Gastroesophageal sphincter (tissue), 3 donors: Measurements from ENCODE around the gene IL31RA.

Source experiments
- POLR2A ChIP-seq, 2 donors: fragments of 450-650 bp; IDR thresholded peaks; one replicate each; pipeline ENCODE4 v1.6.1; 2017; ENCODE audit warnings: antibody characterized with exemption in 2 of 2, mild to moderate bottlenecking in 2 of 2, moderate library complexity in 1 of 2
- TF ChIP-seq, protein P1 (sequence below), 4 experiments: fragments of 200-600 bp in 2 of 4; fragments of 450-650 bp in 2 of 4; sonication (generic) in 1 of 4; IDR thresholded peaks; one replicate each; pipeline ENCODE4 v1.5.1; 2017 to 2019; ENCODE audit warnings: antibody characterized with exemption in 4 of 4, mild to moderate bottlenecking in 2 of 4, moderate library complexity in 2 of 4

DNA sequence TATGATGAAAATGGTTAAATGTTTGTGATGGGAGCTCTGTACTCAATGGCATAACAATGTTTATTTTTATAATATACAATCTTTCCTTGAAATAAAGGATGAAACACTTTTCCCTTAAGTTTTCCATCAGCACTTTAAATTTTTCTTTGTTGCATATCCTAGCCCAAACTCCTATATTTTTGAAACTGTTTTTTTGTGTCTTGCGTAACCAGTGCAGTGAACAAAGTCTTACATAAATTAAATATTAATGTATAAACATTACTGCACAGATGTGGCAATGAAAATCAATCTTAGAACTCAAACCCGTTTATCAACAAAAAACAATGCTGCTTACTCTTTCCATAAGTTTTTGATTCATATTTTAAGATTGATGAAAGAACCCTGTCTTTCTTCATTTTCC lies 34.1 kb upstream of the IL31RA start:
- TF ChIP-seq POLR2A (IDR thresholded peaks at IDR 0.05) = no peak
- TF ChIP-seq, protein P1, sequence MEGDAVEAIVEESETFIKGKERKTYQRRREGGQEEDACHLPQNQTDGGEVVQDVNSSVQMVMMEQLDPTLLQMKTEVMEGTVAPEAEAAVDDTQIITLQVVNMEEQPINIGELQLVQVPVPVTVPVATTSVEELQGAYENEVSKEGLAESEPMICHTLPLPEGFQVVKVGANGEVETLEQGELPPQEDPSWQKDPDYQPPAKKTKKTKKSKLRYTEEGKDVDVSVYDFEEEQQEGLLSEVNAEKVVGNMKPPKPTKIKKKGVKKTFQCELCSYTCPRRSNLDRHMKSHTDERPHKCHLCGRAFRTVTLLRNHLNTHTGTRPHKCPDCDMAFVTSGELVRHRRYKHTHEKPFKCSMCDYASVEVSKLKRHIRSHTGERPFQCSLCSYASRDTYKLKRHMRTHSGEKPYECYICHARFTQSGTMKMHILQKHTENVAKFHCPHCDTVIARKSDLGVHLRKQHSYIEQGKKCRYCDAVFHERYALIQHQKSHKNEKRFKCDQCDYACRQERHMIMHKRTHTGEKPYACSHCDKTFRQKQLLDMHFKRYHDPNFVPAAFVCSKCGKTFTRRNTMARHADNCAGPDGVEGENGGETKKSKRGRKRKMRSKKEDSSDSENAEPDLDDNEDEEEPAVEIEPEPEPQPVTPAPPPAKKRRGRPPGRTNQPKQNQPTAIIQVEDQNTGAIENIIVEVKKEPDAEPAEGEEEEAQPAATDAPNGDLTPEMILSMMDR (IDR thresholded peaks at IDR 0.05) = no peak
